ENCODE results near the gene SYNDIG1.

The SYNDIG1 gene

GRCh38 chr20:24700166-24700860 is 230.9 kb downstream of the SYNDIG1 start:
- H3K4me3 ChIP-seq (ENCODE audit: low read length): no peak overlapping the region
- H3K36me3 ChIP-seq (ENCODE audit: control insufficient read depth, insufficient read depth, low read length): no peaks in the 10 kb centered on the region
- no peak overlapping the region for H3K9ac ChIP-seq (ENCODE audit: low read length)
- no peaks in the 10 kb centered on the region for H3K4me1 ChIP-seq (ENCODE audit: control insufficient read depth, insufficient read depth, low read length)
- no peaks in the 10 kb centered on the region for H3K27me3 ChIP-seq (ENCODE audit: control insufficient read depth, insufficient read depth, low read length)
- H3K9me3 ChIP-seq (ENCODE audit: control insufficient read depth, low read length): no peaks in the 10 kb centered on the region

- no peak overlapping the region for H3K9ac ChIP-seq (ENCODE audit: low read length)
- no peak overlapping the region for H3K4me3 ChIP-seq (ENCODE audit: low read length)
- H3K4me1 ChIP-seq (ENCODE audit: control insufficient read depth, insufficient read depth, low read length): no peaks in the 10 kb centered on the region
- no peaks in the 10 kb centered on the region for H3K9me3 ChIP-seq (ENCODE audit: control insufficient read depth, low read length)
- H3K27me3 ChIP-seq (ENCODE audit: control insufficient read depth, insufficient read depth, low read length): no peaks in the 10 kb centered on the region
- H3K36me3 ChIP-seq (ENCODE audit: control insufficient read depth, insufficient read depth, low read length): no peaks in the 10 kb centered on the region
Observed at GRCh38 chr20:24701027-24701426, 231.6 kb downstream of the SYNDIG1 start.

- H3K36me3 ChIP-seq (ENCODE audit: control insufficient read depth, insufficient read depth, low read length): no peaks in the 10 kb centered on the region
- H3K9me3 ChIP-seq (ENCODE audit: control insufficient read depth, low read length): no peaks in the 10 kb centered on the region
- H3K27me3 ChIP-seq (ENCODE audit: control insufficient read depth, insufficient read depth, low read length): no peaks in the 10 kb centered on the region
- no peaks in the 10 kb centered on the region for H3K4me1 ChIP-seq (ENCODE audit: control insufficient read depth, insufficient read depth, low read length)
- no peak overlapping the region for H3K4me3 ChIP-seq (ENCODE audit: low read length)
- H3K9ac ChIP-seq (ENCODE audit: low read length): no peak overlapping the region
Observed at GRCh38 chr20:24701668-24702067, 232.2 kb downstream of the SYNDIG1 start.

GRCh38 chr20:24702501-24703283 is 233.3 kb downstream of the SYNDIG1 start:
- H3K27me3 ChIP-seq (ENCODE audit: control insufficient read depth, insufficient read depth, low read length): no peaks in the 10 kb centered on the region
- H3K9me3 ChIP-seq (ENCODE audit: control insufficient read depth, low read length): no peaks in the 10 kb centered on the region
- no peak overlapping the region for H3K9ac ChIP-seq (ENCODE audit: low read length)
- no peak overlapping the region for H3K4me3 ChIP-seq (ENCODE audit: low read length)
- no peaks in the 10 kb centered on the region for H3K4me1 ChIP-seq (ENCODE audit: control insufficient read depth, insufficient read depth, low read length)
- no peaks in the 10 kb centered on the region for H3K36me3 ChIP-seq (ENCODE audit: control insufficient read depth, insufficient read depth, low read length)

GRCh38 chr20:24703284-24703610 is 233.8 kb downstream of the SYNDIG1 start:
- Histone ChIP-seq H3K4me3 (ENCODE audit: low read length) (no peak overlapping the region), H3K9me3 (ENCODE audit: control insufficient read depth, low read length) (no peaks in the 10 kb centered on the region), H3K27me3 (ENCODE audit: control insufficient read depth, insufficient read depth, low read length) (no peaks in the 10 kb centered on the region), H3K4me1 (ENCODE audit: control insufficient read depth, insufficient read depth, low read length) (no peaks in the 10 kb centered on the region), H3K9ac (ENCODE audit: low read length) (no peak overlapping the region), H3K36me3 (ENCODE audit: control insufficient read depth, insufficient read depth, low read length) (no peaks in the 10 kb centered on the region)

GRCh38 chr20:24704899-24705298 is 235.5 kb downstream of the SYNDIG1 start:
- H3K9ac ChIP-seq (ENCODE audit: low read length): no peak overlapping the region
- H3K4me3 ChIP-seq (ENCODE audit: low read length): no peak overlapping the region
- no peaks in the 10 kb centered on the region for H3K9me3 ChIP-seq (ENCODE audit: control insufficient read depth, low read length)
- no peaks in the 10 kb centered on the region for H3K4me1 ChIP-seq (ENCODE audit: control insufficient read depth, insufficient read depth, low read length)
- H3K27me3 ChIP-seq (ENCODE audit: control insufficient read depth, insufficient read depth, low read length): no peaks in the 10 kb centered on the region
- no peaks in the 10 kb centered on the region for H3K36me3 ChIP-seq (ENCODE audit: control insufficient read depth, insufficient read depth, low read length)

- Histone ChIP-seq H3K36me3 (ENCODE audit: control insufficient read depth, insufficient read depth, low read length) (no peaks in the 10 kb centered on the region), H3K9me3 (ENCODE audit: control insufficient read depth, low read length) (no peaks in the 10 kb centered on the region), H3K27me3 (ENCODE audit: control insufficient read depth, insufficient read depth, low read length) (no peaks in the 10 kb centered on the region), H3K9ac (ENCODE audit: low read length) (no peak overlapping the region), H3K4me3 (ENCODE audit: low read length) (no peak overlapping the region), H3K4me1 (ENCODE audit: control insufficient read depth, insufficient read depth, low read length) (no peaks in the 10 kb centered on the region)
Observed at GRCh38 chr20:24705486-24705885, 236.1 kb downstream of the SYNDIG1 start.

GRCh38 chr20:24708411-24709295 is 239.2 kb downstream of the SYNDIG1 start:
- no peak overlapping the region for H3K9ac ChIP-seq (ENCODE audit: low read length)
- H3K36me3 ChIP-seq (ENCODE audit: control insufficient read depth, insufficient read depth, low read length): no peaks in the 10 kb centered on the region
- H3K9me3 ChIP-seq (ENCODE audit: control insufficient read depth, low read length): no peaks in the 10 kb centered on the region
- no peak overlapping the region for H3K4me3 ChIP-seq (ENCODE audit: low read length)
- no peaks in the 10 kb centered on the region for H3K4me1 ChIP-seq (ENCODE audit: control insufficient read depth, insufficient read depth, low read length)
- no peaks in the 10 kb centered on the region for H3K27me3 ChIP-seq (ENCODE audit: control insufficient read depth, insufficient read depth, low read length)
